ENCODE data around the gene GPC6. TPM values are rescaled to one million over a fixed set of nuclear protein-coding genes. Genes with fewer than 3 reads are reported as not detected.

The GPC6 gene
- total RNA-seq, 1 experiment from 2014 or later, result 0.22 TPM

DNA sequence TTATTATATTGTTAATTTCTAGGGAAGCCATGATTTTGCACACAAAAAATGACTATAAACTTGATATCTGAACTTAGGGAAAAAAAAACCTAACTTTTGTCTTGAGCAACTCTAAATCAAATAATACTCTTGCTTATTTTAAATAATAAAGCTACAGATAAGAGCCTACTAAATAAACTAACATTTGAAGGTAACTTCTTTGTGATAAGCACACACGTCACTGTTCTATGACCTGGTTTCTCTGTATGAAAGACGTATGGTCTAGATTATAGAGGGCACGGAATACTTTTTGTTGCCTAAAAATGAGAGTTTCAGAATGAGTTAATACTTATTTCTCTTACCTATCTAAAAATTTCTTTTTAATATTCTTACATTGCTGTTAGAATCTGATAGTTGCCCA, 649.6 kb downstream of the GPC6 start:
- CTCF ChIA-PET, result no interaction called here
- POLR2A ChIA-PET, result no interaction called here
- intact Hi-C loops (cut with micrococcal nuclease), result no loop called here

More for the DNA sequence above, 649.6 kb downstream of the GPC6 start:
- Histone ChIP-seq H3K4me2 (ENCODE audit: low read length) (no peak overlapping the region), H3K36me3 (ENCODE audit: control insufficient read depth in 1 of 2, insufficient read depth in 2 of 2, low read length in 2 of 2) (no peaks in the 10 kb centered on the region), H3K9ac (ENCODE audit: low read length) (no peak overlapping the region), H3K27ac (ENCODE audit: low read depth, low read length) (no peak overlapping the region), H3K79me2 (ENCODE audit: insufficient read depth, low read length) (no peaks in the 10 kb centered on the region), H3K27me3 (ENCODE audit: insufficient read depth, low read length) (no peaks in the 10 kb centered on the region), H3K9me2 (ENCODE audit: insufficient read depth) (no peaks in the 10 kb centered on the region), H2AFZ (ENCODE audit: low read depth, low read length, poor library complexity, severe bottlenecking) (no peak overlapping the region), H4K20me1 (ENCODE audit: insufficient read depth) (no peaks in the 10 kb centered on the region), H3K4me3 (replicated peaks in 1 of 2; ENCODE audit: low read depth in 1 of 2, low read length in 2 of 2) (no peak overlapping the region), H3K9me3 (ENCODE audit: control insufficient read depth in 1 of 2, insufficient read depth in 1 of 2, low read depth in 1 of 2, low read length in 2 of 2) (peaks cover 8% of the 10 kb centered on the region in 2 experiments; a peak in 3 of 4 replicates), H3K4me1 (ENCODE audit: control insufficient read depth in 1 of 2, insufficient read depth in 2 of 2, low read length in 2 of 2) (no peaks in the 10 kb centered on the region)
- BruUV-seq (replicated peaks), result no TSS peak
- no peak for ATAC-seq
- DNase-seq (ENCODE audit: low read depth, low spot score), result no peak
- RAD21 ChIA-PET (ENCODE audit: low non-redundant PET in 1 of 2, low total read pairs in 2 of 2, uncharacterized antibody in 2 of 2, unreplicated experiment in 2 of 2), result no interaction called here
- TF ChIP-seq POLR2A (IDR thresholded peaks at IDR 0.05; ENCODE audit: borderline replicate concordance, extremely low read depth, insufficient read depth, insufficient read length) (no peak), REST (IDR thresholded peaks at IDR 0.05; ENCODE audit: low read depth) (no peak), CBX3 (IDR thresholded peaks at IDR 0.05; ENCODE audit: low read depth) (no peak), SP1 (IDR thresholded peaks at IDR 0.05; ENCODE audit: low read depth) (no peak), TCF7L2 (IDR thresholded peaks at IDR 0.05; ENCODE audit: borderline replicate concordance, extremely low read depth, insufficient read depth, insufficient read length) (no peak), YY1 (IDR thresholded peaks at IDR 0.05; ENCODE audit: extremely low read depth, insufficient replicate concordance, low read depth, low read length) (no peak), JUND (IDR thresholded peaks at IDR 0.05) (no peak), ZBTB33 (IDR thresholded peaks at IDR 0.05; ENCODE audit: extremely low read depth, insufficient replicate concordance, low read length) (no peak), ELF1 (IDR thresholded peaks at IDR 0.05; ENCODE audit: borderline replicate concordance, low read depth) (no peak), CEBPB (IDR thresholded peaks at IDR 0.05; ENCODE audit: low read depth) (no peak), MAX (IDR thresholded peaks at IDR 0.05) (no peak)
